Osteoblast (primary cell): ENCODE data around the gene VPS51. TPM values are rescaled to one million over a fixed set of nuclear protein-coding genes. Genes with fewer than 3 reads are reported as not detected.

Experiments
- DNase-seq: peaks from one replicate; pipeline ENCODE4 v3.0.0; 2011; ENCODE audit warnings: low spot score, mixed read lengths; ENCODE audit not compliant: insufficient read length; ENCODE audit errors: missing footprints
- H2AFZ ChIP-seq: 2 replicates; pipeline ENCODE4 v1.6.0; 2011; ENCODE audit warnings: mild to moderate bottlenecking, low read length
- H3K27ac ChIP-seq: 2 replicates; pipeline ENCODE4 v1.5.1; 2011; ENCODE audit warnings: mild to moderate bottlenecking, low read depth, low read length, moderate library complexity
- H3K27me3 ChIP-seq: 2 replicates; pipeline ENCODE4 v1.6.0; 2012; ENCODE audit warnings: mild to moderate bottlenecking, control low read depth, inconsistent platforms, low read length, moderate library complexity; ENCODE audit not compliant: insufficient read depth
- H3K36me3 ChIP-seq: 2 replicates; pipeline ENCODE4 v1.5.1; 2011; ENCODE audit warnings: mild to moderate bottlenecking, low read length, control low read depth, moderate library complexity; ENCODE audit not compliant: insufficient read depth
- H3K4me1 ChIP-seq: 2 replicates; pipeline ENCODE4 v1.5.1; 2011; ENCODE audit warnings: mild to moderate bottlenecking, low read length, control low read depth, moderate library complexity; ENCODE audit not compliant: insufficient read depth
- H3K4me2 ChIP-seq: 2 replicates; pipeline ENCODE4 v1.6.0; 2011; ENCODE audit warnings: mild to moderate bottlenecking, low read length; ENCODE audit not compliant: insufficient read depth
- H3K4me3 ChIP-seq: fragments of 200-600 bp; sonication (generic); 3 replicates; pipeline ENCODE4 v1.5.1; 2012; ENCODE audit warnings: mild to moderate bottlenecking, low read length, inconsistent platforms; ENCODE audit not compliant: insufficient read depth
- H3K79me2 ChIP-seq: 2 replicates; pipeline ENCODE4 v1.6.0; 2012; ENCODE audit warnings: mild to moderate bottlenecking, low read length, control low read depth, inconsistent platforms; ENCODE audit not compliant: insufficient read depth
- H3K9me3 ChIP-seq: 2 replicates; pipeline ENCODE4 v1.5.1; 2011; ENCODE audit warnings: low read depth, low read length, control low read depth
- H4K20me1 ChIP-seq: 2 replicates; pipeline ENCODE4 v1.6.0; 2012; ENCODE audit warnings: mild to moderate bottlenecking, low read length, control low read depth; ENCODE audit not compliant: insufficient read depth
- total RNA-seq: library from RNA; depleted of rRNA; stranded (reverse); fragments of >200 nt; gene quantifications from 2 replicates; pipeline ENCODE4 v1.2.3, GENCODE V29; 2012
- TF ChIP-seq, protein P1 (sequence below): IDR thresholded peaks from 2 replicates; pipeline ENCODE4 v1.5.1; 2011; ENCODE audit warnings: mild to moderate bottlenecking, low read depth, low read length, moderate library complexity; ENCODE audit errors: extremely low read depth

VPS51 gene
- total RNA-seq, 1 donor = 153 TPM

DNA sequence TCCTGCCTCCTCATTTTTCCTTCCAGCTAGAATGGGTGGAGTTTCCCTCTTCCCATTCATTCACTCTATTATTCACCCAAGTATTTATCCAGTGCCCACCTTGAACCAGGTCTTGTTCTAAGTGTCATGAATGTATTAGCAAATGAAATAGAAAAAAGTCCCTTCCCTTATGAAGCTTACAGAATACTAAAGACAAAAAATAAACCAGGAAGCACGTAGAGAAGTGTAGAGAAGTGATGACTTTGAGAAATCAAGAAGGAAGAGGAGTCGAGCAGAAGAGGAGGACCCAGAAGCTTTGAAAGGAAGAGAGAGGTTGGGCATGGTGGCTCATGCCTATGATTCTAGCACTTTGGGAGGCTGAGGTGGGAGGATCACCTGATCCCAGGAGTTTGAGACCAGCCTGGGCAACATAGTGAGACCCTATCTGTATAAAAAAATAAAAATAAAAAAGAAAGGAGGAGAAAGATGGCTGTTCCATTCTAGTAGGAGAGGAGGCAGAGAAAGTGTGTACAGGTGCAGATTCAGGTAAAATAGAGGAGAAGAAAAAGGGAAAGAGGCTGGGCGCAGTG, 55.4 kb downstream of the VPS51 start:
- no peak for DNase-seq
- Histone ChIP-seq H3K4me3 (no peak overlapping the region), H3K36me3 (no peaks in the 10 kb centered on the region), H3K4me1 (peaks cover 21% of the 10 kb centered on the region), H3K27ac (no peak overlapping the region), H3K79me2 (no peaks in the 10 kb centered on the region), H3K4me2 (no peak overlapping the region), H3K27me3 (no peaks in the 10 kb centered on the region), H3K9me3 (no peaks in the 10 kb centered on the region), H2AFZ (no peak overlapping the region), H4K20me1 (no peaks in the 10 kb centered on the region)
- TF ChIP-seq, protein P1, sequence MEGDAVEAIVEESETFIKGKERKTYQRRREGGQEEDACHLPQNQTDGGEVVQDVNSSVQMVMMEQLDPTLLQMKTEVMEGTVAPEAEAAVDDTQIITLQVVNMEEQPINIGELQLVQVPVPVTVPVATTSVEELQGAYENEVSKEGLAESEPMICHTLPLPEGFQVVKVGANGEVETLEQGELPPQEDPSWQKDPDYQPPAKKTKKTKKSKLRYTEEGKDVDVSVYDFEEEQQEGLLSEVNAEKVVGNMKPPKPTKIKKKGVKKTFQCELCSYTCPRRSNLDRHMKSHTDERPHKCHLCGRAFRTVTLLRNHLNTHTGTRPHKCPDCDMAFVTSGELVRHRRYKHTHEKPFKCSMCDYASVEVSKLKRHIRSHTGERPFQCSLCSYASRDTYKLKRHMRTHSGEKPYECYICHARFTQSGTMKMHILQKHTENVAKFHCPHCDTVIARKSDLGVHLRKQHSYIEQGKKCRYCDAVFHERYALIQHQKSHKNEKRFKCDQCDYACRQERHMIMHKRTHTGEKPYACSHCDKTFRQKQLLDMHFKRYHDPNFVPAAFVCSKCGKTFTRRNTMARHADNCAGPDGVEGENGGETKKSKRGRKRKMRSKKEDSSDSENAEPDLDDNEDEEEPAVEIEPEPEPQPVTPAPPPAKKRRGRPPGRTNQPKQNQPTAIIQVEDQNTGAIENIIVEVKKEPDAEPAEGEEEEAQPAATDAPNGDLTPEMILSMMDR = no peak

DNA sequence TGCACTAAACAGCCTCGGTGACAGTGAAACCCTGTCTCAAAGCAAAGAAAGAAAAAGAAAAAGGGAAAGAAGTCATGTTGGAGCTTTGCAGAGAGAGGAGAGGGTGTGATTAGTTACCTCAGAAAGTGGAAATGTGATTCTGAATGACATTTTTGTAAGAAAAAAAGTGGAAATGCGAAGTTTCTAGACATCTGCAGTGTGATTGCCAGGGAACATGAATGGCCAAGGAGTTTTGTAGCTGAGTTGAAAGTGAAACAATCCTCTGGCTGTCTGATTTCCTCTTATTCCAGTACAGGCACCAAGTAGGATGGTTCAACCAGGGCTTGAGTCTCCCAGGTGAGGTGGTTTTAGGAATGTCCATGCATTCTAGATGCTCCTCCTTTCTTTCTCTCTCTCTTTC, 56.1 kb downstream of the VPS51 start:
- Histone ChIP-seq H3K4me2 (peak overlapping the region; percentile 28), H3K27me3 (no peaks in the 10 kb centered on the region), H4K20me1 (no peaks in the 10 kb centered on the region), H3K79me2 (no peaks in the 10 kb centered on the region), H3K4me1 (peaks cover 21% of the 10 kb centered on the region), H3K9me3 (no peaks in the 10 kb centered on the region), H3K36me3 (no peaks in the 10 kb centered on the region), H3K4me3 (no peak overlapping the region), H3K27ac (no peak overlapping the region), H2AFZ (peak overlapping the region; percentile 22)
- no peak for DNase-seq
- TF ChIP-seq, protein P1 = no peak

DNA sequence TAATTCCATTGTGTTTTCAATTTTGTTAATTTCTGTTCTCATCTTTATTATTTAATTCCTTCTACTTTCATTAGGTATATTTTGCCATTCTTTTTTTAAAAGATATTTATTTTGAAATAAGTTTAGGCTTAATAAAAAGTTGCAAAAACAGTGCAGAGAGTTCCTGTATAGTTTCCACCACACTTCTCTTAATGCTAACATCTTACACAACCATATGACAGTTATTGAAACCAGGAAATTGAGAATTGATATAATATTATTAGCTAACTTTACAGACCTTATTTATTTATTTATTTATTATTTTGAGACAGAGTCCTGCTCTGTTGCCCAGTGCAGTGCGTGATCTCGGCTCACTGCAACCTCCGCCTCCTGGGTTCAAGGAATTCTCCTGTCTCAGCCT, 60.2 kb downstream of the VPS51 start:
- H3K79me2 ChIP-seq = no peaks in the 10 kb centered on the region
- H2AFZ ChIP-seq = no peak overlapping the region
- no peak overlapping the region for H3K27ac ChIP-seq
- TF ChIP-seq, protein P1 = no peak
- no peaks in the 10 kb centered on the region for H4K20me1 ChIP-seq
- no peaks in the 10 kb centered on the region for H3K27me3 ChIP-seq
- H3K4me1 ChIP-seq = peaks cover 6% of the 10 kb centered on the region
- H3K4me3 ChIP-seq = no peak overlapping the region
- DNase-seq = no peak
- no peaks in the 10 kb centered on the region for H3K36me3 ChIP-seq
- H3K9me3 ChIP-seq = no peaks in the 10 kb centered on the region
- no peak overlapping the region for H3K4me2 ChIP-seq

DNA sequence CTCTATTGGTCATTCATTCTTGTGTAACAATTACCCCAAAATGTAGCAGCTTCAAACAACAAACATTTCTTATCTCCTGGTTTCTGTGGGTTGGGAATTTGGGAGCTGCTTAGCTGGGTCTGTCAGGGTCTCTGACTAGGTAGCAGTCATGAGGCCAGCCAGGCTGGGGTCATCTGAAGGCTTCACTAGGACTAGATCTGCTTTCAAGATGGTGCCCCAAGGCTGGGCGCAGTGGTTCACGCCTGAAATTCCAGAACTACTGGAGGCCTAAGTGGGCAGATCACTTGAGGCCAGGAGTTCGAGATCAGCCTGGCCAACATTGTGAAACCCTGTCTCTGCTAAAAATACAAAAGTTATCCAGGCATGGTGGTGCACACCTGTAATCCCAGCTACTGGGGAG, 60.9 kb downstream of the VPS51 start:
- Histone ChIP-seq H3K9me3 (no peaks in the 10 kb centered on the region), H3K79me2 (no peaks in the 10 kb centered on the region), H3K4me1 (peaks cover 6% of the 10 kb centered on the region), H2AFZ (no peak overlapping the region), H3K27ac (no peak overlapping the region), H4K20me1 (no peaks in the 10 kb centered on the region), H3K4me2 (no peak overlapping the region), H3K4me3 (no peak overlapping the region), H3K27me3 (no peaks in the 10 kb centered on the region), H3K36me3 (no peaks in the 10 kb centered on the region)
- TF ChIP-seq, protein P1 = no peak
- no peak for DNase-seq
